GM12878 (cell line): ENCODE data around the gene CHN1. TPM values are rescaled to one million over a fixed set of nuclear protein-coding genes. Genes with fewer than 3 reads are reported as not detected.

Experiments used
- ATAC-seq: fragments of 200-7000 bp; cut with Tn5 transposase; 3 replicates; pipeline ENCODE4 v1.9.1; 2020; ENCODE audit warnings: mild to moderate bottlenecking, moderate library complexity
- BruUV-seq: library from RNA; stranded (reverse); fragments of 400-500 nt; replicated peaks from 2 replicates; lab custom pipeline; 2021; lab: Mats Ljungman, UMichigan
- CTCF ChIA-PET: fragments of 300-600 bp; sonication (Branson Sonifier 250); formaldehyde crosslinking; extraction: SDS; loops from one replicate; lab custom pipeline; 2021; ENCODE audit warnings: inconsistent platforms; lab: Yijun Ruan, JAX
- POLR2A ChIA-PET: fragments of 350-600 bp; formaldehyde crosslinking; extraction: SDS; loops from one replicate; lab custom pipeline; 2021; ENCODE audit warnings: inconsistent platforms; lab: Charles Lee
- RAD21 ChIA-PET: fragments of 300-600 bp; sonication (Branson Sonifier 250); formaldehyde crosslinking; loops from one replicate; lab custom pipeline; 2023; ENCODE audit warnings: antibody characterized with exemption; ENCODE audit not compliant: unreplicated experiment; lab: Charles Lee
- SMC1A ChIA-PET: fragments of 300-600 bp; sonication (Branson Sonifier 250); formaldehyde crosslinking; loops from one replicate; lab custom pipeline; 2023; ENCODE audit not compliant: unreplicated experiment, uncharacterized antibody; lab: Charles Lee
- DNase-seq: peaks from one replicate; pipeline ENCODE4 v3.0.0-alpha.2; 2011; ENCODE audit warnings: low read depth, low spot score
- FAIRE-seq: peaks from 3 replicates; lab custom pipeline; 2011; peaks lifted over from hg19 to GRCh38; lab: Jason Lieb, UNC
- H2AFZ ChIP-seq: 2 replicates; pipeline ENCODE4 v1.6.0; 2011; ENCODE audit warnings: low read depth, low read length, control low read depth; ENCODE audit not compliant: control insufficient read depth
- H3K27ac ChIP-seq: 2 replicates; pipeline ENCODE4 v1.5.1; 2011; ENCODE audit warnings: control low read depth; ENCODE audit not compliant: control insufficient read depth, insufficient read depth
- H3K27me3 ChIP-seq, 2 experiments: replicated peaks in 1 of 2; 2 replicates each; pipeline versions ENCODE4 v1.6.0 to v1.6.1; 2011; ENCODE audit warnings: low read length in 1 of 2; ENCODE audit not compliant: control insufficient read depth in 2 of 2, insufficient read depth in 2 of 2
- H3K36me3 ChIP-seq, 2 experiments: 2 replicates each; pipeline ENCODE4 v1.5.1; 2011; ENCODE audit warnings: low read length in 1 of 2; ENCODE audit not compliant: control insufficient read depth in 2 of 2, insufficient read depth in 2 of 2
- H3K4me1 ChIP-seq: 2 replicates; pipeline ENCODE4 v1.6.1; 2011; ENCODE audit warnings: mild to moderate bottlenecking, low read length, moderate library complexity, mixed read lengths; ENCODE audit not compliant: control insufficient read depth, insufficient read depth
- H3K4me2 ChIP-seq: 2 replicates; pipeline ENCODE4 v1.6.0; 2011; ENCODE audit warnings: control low read depth; ENCODE audit not compliant: control insufficient read depth, insufficient read depth
- H3K4me3 ChIP-seq: fragments of 200-600 bp; sonication (generic); 2 replicates; pipeline ENCODE4 v1.5.1; 2016
- H3K79me2 ChIP-seq: 2 replicates; pipeline ENCODE4 v1.6.0; 2011; ENCODE audit warnings: low read length; ENCODE audit not compliant: control insufficient read depth, insufficient read depth
- H3K9ac ChIP-seq: 2 replicates; pipeline ENCODE4 v1.8.0; 2011; ENCODE audit warnings: low read length, control low read depth, mixed read lengths; ENCODE audit not compliant: control insufficient read depth, insufficient read depth
- H3K9me3 ChIP-seq: replicated peaks from 3 replicates; pipeline ENCODE4 v1.5.1; 2011; ENCODE audit warnings: mild to moderate bottlenecking, low read length; ENCODE audit not compliant: control insufficient read depth, insufficient read depth
- H4K20me1 ChIP-seq: 2 replicates; pipeline ENCODE4 v1.6.0; 2011; ENCODE audit not compliant: control insufficient read depth, insufficient read depth
- ATF2 ChIP-seq: IDR thresholded peaks from 2 replicates; pipeline ENCODE4 v1.6.1; 2012; ENCODE audit warnings: low read length, inconsistent platforms
- CHD2 ChIP-seq: IDR thresholded peaks from 2 replicates; pipeline ENCODE4 v1.6.1; 2011; ENCODE audit warnings: low read depth, low read length, improper control_type of control experiment, borderline replicate concordance
- MTA2 ChIP-seq: fragments of 450-650 bp; IDR thresholded peaks from 2 replicates; pipeline ENCODE4 v1.6.1; 2016; ENCODE audit warnings: low read depth, mild to moderate bottlenecking, moderate library complexity
- MTA3 ChIP-seq: IDR thresholded peaks from 2 replicates; pipeline ENCODE4 v1.6.1; 2012; ENCODE audit warnings: low read length, inconsistent platforms, borderline replicate concordance
- NR2C2 ChIP-seq: IDR thresholded peaks from 2 replicates; pipeline ENCODE4 v1.6.1; 2011; ENCODE audit warnings: borderline replicate concordance, low read depth; ENCODE audit not compliant: control insufficient read depth, insufficient read length
- SRF ChIP-seq, 2 experiments: IDR thresholded peaks; 2 replicates each; pipeline ENCODE4 v1.6.1; 2011; ENCODE audit warnings: low read depth in 2 of 2, low read length in 2 of 2, mild to moderate bottlenecking in 1 of 2, moderate library complexity in 1 of 2
- WRNIP1 ChIP-seq: IDR thresholded peaks from 2 replicates; pipeline ENCODE4 v1.6.1; 2011; ENCODE audit warnings: low read depth, low read length, improper control_type of control experiment, borderline replicate concordance
- WGBS: methylation state at CpG from one replicate; pipeline ENCODE4 v1.1.6; 2016; ENCODE audit warnings: low lambda C conversion rate; ENCODE audit not compliant: insufficient replicate concordance, insufficient coverage; ENCODE audit errors: missing lambda C conversion rate; 5-methylcytosine and 5-hydroxymethylcytosine counted together
- in situ Hi-C: fragments of 300-500 bp; cut with MboI; formaldehyde crosslinking; loops from 9 replicates; pipeline ENCODE4 v1.14.3; 2018; ENCODE audit warnings: mixed read lengths
- intact Hi-C: fragments of 100-400 bp; cut with micrococcal nuclease; formaldehyde crosslinking; loops from one replicate; pipeline ENCODE4 v1.14.2; 2022; ENCODE audit not compliant: unreplicated experiment
- polyA plus RNA-seq, 11 experiments: library from polyadenylated mRNA; depleted of rRNA in 4 of 11; unstranded in 6 of 11; stranded (reverse) in 5 of 11; fragments of >200 nt; fragmentation: Nextera tagmentation in 4 of 11; fragmentation: Illumina TruSeq in 1 of 11; extraction: Ambion mirVana in 4 of 11; extraction: Trizol in 1 of 11; gene quantifications; 1 replicate in 1 of 11; 2 replicates in 10 of 11; pipeline versions ENCODE4 v1.2.1 to v1.2.3, GENCODE V29; 2011 to 2016; ENCODE audit warnings: inconsistent platforms in 2 of 11, missing spikeins in 2 of 11, low read depth in 1 of 11
- total RNA-seq, 4 experiments: library from RNA; depleted of rRNA in 3 of 4; stranded (reverse); fragments of >200 nt in 3 of 4; fragmentation: Illumina TruSeq in 1 of 4; extraction: Trizol in 1 of 4; gene quantifications; 2 replicates each; pipeline versions ENCODE4 v1.2.1 to v1.2.3, GENCODE V29; 2013 to 2021
- TF ChIP-seq, protein P1 (sequence below): fragments of 450-650 bp; formaldehyde crosslinking; IDR thresholded peaks from 2 replicates; pipeline ENCODE4 v1.5.0; 2022; ENCODE audit warnings: mild to moderate bottlenecking, missing genetic modification characterization

The CHN1 gene
- total and polyA plus RNA-seq, 10 of the 15 experiments (the other 5 are each of a cell fraction or from before 2014, with no cell fraction given) = 0.18 to 0.92 (median 0.53) TPM; not detected in 1

- CTCF ChIA-PET = interaction anchor here (4.7 kb wide), 1 partner anchor 28 kb away, joined by 41 read pairs; no protein-coding TSS in a partner anchor
Observed at GRCh38 chr2:174777347-174778084, 227.7 kb downstream of the CHN1 start.

More at GRCh38 chr2:174777347-174778084, 227.7 kb downstream of the CHN1 start:
- no peak overlapping the region for H3K4me2 ChIP-seq
- no peaks in the 10 kb centered on the region for H4K20me1 ChIP-seq
- intact Hi-C loops = no loop called here
- no peaks in the 10 kb centered on the region; a peak in 2 of 4 replicates for H3K27me3 ChIP-seq
- RAD21 ChIA-PET = no interaction called here
- no peak overlapping the region for H2AFZ ChIP-seq
- TF ChIP-seq SRF (IDR thresholded peaks at IDR 0.05; ENCODE audit: low read depth in 2 of 2, low read length in 2 of 2) = no peak
- TF ChIP-seq ATF2 = no peak
- TF ChIP-seq MTA3 = no peak
- TF ChIP-seq CHD2 = no peak
- TF ChIP-seq WRNIP1 = no peak
- TF ChIP-seq, protein P1, sequence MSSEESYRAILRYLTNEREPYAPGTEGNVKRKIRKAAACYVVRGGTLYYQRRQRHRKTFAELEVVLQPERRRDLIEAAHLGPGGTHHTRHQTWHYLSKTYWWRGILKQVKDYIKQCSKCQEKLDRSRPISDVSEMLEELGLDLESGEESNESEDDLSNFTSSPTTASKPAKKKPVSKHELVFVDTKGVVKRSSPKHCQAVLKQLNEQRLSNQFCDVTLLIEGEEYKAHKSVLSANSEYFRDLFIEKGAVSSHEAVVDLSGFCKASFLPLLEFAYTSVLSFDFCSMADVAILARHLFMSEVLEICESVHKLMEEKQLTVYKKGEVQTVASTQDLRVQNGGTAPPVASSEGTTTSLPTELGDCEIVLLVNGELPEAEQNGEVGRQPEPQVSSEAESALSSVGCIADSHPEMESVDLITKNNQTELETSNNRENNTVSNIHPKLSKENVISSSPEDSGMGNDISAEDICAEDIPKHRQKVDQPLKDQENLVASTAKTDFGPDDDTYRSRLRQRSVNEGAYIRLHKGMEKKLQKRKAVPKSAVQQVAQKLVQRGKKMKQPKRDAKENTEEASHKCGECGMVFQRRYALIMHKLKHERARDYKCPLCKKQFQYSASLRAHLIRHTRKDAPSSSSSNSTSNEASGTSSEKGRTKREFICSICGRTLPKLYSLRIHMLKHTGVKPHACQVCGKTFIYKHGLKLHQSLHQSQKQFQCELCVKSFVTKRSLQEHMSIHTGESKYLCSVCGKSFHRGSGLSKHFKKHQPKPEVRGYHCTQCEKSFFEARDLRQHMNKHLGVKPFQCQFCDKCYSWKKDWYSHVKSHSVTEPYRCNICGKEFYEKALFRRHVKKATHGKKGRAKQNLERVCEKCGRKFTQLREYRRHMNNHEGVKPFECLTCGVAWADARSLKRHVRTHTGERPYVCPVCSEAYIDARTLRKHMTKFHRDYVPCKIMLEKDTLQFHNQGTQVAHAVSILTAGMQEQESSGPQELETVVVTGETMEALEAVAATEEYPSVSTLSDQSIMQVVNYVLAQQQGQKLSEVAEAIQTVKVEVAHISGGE (CRISPR knock-in tag) = no peak
- no peak for TF ChIP-seq NR2C2
- TF ChIP-seq MTA2 = no peak
- no peak overlapping the region for H3K27ac ChIP-seq
- H3K4me1 ChIP-seq = peaks cover 10% of the 10 kb centered on the region
- H3K9ac ChIP-seq = no peak overlapping the region
- DNase-seq (no peak), ATAC-seq (no peak), FAIRE-seq (no peak)
- no peak overlapping the region for H3K4me3 ChIP-seq
- in situ Hi-C loops = no loop called here
- POLR2A ChIA-PET = no interaction called here
- SMC1A ChIA-PET = interaction anchor here (2.5 kb wide), 1 partner anchor 13 kb away, joined by 9 read pairs; the partner anchor contains the start of gene CHRNA1
- H3K9me3 ChIP-seq = no peaks in the 10 kb centered on the region
- no TSS peak for BruUV-seq
- H3K79me2 ChIP-seq = no peaks in the 10 kb centered on the region
- WGBS = 63% methylated on average over 5 of the region's 5 CpGs
- no peaks in the 10 kb centered on the region for H3K36me3 ChIP-seq
